Activated CD8-positive, alpha-beta memory T cell treated with anti-CD3 and anti-CD28 coated beads, Interleukin-2, amount 50 U/mL, for 24 hours (primary cell): ENCODE data around the gene MRPS14.
"Not testable (repeated sequence)": the region's sequence is repeated elsewhere in the genome, so short reads cannot be mapped to it uniquely, and the experiment has no call there.

Experiments
- DNase-seq: peaks from one replicate; pipeline ENCODE4 v3.0.0-alpha.2; 2020; ENCODE audit errors: extremely low read depth

Gene MRPS14

DNA sequence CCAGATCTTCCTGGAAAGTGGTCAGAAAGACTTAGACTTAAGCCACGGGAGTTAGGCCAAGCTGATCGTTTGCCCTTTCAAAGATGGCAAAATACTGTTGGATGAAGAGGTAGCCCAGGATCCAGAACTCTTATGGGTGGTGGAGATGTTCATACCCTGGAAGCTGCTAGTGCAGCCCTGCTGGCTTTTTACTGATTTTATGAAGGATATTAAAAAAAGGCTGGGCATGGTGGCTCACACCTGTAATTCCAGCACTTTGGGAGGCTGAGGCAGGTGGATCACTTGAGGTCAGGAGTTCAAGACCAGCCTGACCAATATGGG, 657 bp upstream of the MRPS14 start:
- DNase-seq, result not testable (repeated sequence)

DNA sequence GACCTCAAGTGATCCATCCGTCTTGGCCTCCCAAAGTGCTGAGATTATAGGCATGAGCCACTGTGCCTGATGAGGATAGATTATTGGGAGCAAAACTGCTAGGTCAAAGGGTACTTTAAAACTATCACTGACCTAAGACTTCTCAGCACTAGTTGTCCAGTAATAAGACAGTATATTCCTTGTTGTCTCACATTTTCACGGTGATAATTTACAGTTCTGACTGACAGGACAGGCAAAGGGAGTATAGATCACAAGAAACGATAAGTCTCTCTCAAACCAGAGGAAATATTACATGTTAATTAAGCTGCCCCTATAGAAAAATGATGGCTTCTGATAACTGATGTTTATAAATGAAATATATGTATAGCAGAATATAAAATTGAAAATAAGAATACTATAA, 3.7 kb downstream of the MRPS14 start:
- DNase-seq, result no peak

DNA sequence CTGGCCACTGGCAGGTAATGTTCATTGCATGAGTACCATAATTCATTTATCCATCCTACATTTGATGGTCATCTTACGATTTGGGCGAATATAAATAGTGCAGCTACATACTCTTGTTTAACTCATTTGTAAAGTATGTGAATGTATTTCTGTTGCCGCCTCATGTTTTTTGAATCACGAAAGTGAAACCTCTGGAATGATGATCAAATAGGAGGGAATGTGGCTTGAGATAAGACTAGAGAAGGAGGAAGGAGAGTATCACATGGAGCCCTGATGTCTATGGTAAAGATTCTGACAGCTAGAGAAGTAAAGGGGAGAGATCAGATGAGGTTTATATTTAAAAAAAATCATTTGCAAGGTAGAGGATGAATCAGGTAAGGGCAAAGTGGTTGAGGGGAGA, 8.0 kb downstream of the MRPS14 start:
- DNase-seq, result no peak

DNA sequence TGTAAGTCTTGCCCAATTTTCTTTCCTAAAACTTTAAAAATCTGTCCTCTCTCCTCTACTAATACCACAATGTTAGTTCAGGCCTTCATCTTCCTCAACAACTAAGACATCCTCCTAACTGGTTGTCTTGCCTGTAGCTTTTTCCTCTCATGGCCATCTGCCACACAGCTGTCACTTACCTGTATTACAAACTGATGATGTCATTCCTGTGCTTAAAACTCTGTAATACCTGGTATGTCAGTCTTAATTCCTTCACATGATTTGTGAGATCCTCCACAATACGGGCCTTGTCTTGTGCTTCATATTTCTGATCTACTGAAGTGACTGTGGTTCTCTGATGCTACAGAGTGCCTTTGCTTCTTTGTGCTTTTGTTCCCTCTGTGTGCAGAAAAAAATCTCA, 9.8 kb downstream of the MRPS14 start:
- no peak for DNase-seq

DNA sequence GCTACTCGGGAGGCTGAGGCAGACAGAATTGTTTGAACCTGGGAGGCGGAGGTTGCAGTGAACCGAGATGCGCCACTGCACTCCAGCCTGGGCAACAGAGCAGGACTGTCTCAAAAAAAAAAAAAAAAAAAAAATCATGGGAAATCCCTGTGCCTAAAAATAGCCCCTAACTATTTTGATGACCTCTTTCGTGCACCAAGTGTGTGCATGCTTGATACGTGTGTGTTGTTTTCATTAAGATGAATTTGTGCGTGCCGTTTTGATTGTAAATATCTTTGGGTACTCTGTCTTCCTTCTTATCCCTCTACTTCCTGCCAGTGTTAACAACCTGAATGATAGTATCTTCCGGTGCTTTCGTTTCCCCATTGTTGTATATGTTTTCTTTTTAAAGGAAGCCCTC, 13.7 kb downstream of the MRPS14 start:
- DNase-seq, result no peak

DNA sequence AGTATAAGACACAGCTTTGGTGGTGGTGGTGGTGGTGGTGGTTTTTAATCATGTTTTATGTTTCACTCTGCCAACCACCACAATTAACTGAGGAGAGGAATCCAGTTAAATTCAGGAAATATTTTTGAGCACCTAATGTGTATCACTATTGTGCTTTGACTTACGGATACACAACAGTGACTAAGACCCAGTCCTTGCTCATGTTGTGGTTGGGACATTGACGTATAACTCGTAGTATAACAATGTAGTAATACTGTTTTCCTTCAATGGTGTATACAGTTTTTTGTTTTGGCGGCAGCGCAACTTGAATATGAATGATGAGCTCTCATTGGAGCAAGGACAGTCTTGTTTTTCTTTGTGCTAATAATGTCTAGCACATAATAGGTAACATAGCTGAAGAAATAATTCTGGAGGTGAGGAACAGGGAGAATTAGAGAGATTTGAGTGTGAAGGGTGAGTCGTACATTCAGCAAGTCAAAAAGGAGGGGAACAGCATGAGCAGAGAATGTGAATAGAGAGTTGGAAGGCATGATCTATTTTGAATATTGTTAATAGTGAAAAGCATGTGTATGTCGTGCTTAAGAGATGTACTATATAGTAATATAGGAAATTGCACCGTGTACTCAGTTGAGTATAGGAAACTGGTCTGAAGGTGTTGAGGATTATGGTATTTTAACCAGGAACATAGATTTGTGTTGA, 18.0 kb downstream of the MRPS14 start:
- no peak for DNase-seq

DNA sequence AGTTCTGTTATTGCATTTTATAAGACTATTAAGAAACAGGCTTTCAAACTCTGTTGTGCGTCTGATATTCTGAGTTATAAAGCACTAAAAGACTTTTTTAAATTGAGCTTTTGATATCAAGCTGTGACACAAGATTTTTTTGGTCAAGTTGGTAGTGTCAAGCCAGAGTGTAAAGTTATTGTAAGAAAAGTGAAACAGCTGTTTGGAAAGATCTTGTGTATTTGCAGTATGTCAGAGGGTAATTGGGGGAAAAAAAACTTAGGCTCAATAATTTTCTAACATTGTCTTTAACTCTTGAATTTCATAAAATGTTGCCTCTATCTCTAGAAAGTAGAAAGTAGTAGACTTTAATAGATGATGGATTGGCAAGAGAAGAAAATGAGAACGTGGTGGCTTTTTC, 19.7 kb downstream of the MRPS14 start:
- DNase-seq, result no peak

DNA sequence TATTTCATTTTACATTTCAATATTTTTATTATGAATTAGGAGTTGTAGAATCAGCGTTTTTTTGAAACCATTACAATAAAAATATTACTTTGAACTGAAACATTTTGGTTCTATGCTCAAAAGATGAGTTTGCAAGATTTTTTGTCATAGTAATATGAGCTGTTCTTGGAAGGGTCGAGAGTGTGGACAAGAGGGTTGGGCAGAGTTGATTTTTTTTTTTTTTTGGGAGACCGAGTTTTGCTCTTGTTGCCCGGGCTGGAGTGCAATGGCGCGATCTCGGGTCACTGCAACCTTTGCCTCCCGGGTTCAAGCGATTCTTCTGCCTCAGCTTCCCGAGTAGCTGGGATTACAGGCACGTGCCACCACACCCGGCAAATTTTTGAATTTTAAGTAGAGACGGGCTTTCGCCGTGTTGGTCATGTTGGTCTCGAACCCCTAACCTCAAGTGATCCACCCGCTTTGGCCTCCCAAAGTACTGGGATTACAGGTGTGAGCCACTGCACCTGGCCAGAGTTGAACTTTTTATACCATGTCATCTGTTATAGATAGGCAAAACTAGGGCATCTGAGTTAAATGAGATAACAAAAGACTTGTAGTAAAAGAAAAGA, 20.2 kb downstream of the MRPS14 start:
- DNase-seq, result no peak

DNA sequence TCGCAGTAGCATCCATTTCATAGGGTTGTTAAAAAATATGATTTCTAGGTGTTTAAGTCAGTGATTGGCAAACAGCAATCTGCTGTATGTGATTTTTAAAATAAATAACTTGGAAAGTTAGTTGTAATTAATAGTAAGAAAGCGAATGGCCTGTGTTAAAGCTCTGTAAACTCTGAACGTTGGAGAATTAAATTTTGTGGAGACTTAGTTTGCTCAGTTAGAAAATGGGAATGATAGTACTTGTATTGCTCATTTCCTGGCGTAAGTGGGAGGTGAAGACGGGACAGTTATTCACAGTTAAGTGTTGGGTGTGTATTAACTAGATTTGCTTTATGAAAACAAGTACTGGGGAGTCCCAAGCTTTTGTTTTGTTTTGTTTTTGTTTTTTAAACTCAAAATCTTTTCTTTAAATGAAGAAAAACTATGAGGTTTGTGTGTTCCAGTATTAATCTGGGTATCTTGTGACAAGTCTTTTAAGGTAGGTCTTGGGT, 22.5 kb downstream of the MRPS14 start:
- no peak for DNase-seq

DNA sequence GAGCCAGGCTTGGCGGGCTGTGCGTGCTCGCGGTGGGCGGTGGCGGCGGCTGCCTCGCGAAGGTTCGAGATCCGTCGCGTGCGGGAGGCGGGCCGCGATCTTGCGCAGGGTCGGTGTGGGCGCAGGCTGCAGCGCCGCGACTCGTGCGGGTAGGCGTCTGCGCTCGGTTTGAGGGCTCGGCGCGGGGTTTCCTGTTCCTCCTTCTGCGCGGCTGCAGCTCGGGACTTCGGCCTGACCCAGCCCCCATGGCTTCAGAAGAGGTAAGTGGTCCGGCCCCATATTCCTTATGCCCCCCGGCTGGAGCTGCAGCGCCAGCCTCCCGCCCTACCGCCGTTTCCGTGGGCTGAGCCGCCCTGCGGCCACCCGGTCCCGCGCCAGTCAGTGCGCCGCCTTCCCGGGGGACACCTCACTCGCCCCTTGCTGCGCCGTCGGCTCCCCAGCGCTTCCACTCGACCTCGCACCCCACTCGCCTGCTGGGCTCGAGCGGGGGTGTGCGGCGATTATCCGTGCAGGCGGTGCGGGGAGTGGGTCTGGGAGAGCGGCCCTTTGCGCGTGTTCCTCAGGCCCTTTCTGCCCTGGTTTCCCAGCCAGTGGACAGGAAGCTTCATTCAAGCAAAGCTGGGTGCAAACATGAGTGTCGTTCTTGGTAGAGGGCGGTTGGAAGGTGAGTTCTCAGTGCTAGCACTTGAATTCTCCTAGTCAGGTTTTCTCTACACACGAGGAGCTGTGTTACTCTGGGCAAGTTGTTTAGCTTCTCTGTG, 23.1 kb downstream of the MRPS14 start, which contains the start of gene CACYBP:
CACYBP (plus strand) TSS at position 12 of the 761 bp plus-strand sequence; CDS start at position 246, 234 bp downstream.
- no peak for DNase-seq

DNA sequence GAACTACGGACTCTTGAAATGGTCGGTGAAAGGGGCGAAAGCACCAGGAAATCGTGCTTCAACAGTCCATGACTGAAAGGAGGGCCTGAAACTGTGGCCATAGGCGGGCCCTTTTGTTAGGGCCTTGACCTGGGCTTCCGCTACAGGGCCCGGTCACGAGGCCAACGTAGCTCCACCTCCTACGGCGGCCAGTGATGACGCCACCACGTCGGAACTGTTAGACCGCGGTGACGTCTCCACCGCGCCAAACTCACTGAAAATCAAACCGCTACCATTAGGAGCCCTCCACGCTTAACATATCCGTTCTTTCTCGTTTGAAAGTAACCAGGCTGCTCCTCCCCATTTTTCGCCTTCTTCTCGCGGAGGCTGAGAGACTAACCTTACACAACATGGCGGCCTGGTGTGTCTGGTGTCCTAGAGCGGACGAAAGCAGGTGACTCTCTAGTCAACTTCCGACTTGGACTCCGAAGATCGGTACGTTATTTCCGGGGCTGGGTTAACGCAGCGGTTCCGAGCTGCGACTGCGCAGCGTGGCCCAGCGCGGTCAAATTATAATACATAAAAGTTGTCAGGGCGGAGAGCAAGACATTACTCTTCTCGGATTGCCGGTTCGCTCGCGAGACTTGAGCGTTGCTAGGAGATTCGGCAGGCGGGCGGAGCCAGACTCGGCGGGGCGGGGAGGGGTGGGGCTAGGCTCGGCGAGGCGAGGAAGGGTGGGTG, 23.8 kb downstream of the MRPS14 start:
- DNase-seq, result peak; percentile 93

DNA sequence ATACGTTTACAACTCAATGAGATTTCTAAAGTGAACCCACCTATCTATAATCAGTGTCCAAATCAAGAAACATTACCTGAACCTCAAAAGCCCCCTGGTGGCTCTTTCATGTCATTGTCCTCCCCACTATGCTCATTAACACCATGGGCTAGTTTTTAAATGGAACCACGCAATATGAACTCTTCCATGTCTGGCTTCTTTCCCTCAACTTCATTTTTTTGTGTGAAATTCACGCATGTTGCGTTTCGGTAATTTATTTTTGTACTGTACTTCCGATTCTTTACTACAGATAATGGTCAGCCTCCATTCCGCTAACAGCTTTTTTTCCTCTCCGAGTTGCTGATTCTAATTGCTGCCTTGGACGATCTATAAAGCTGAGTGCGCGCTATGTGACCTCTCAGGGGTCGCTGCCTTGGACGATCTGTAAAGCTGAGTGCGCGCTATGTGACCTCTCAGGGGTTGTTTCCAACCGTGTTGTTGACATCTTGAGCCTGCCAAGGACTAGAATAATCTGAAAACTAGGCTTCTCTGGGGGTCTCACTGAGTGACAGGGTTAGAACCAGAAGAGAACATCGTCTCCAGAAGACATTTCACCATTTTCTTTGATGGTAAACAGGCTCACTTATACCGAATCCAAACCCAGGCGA, 24.5 kb downstream of the MRPS14 start:
- DNase-seq, result no peak

DNA sequence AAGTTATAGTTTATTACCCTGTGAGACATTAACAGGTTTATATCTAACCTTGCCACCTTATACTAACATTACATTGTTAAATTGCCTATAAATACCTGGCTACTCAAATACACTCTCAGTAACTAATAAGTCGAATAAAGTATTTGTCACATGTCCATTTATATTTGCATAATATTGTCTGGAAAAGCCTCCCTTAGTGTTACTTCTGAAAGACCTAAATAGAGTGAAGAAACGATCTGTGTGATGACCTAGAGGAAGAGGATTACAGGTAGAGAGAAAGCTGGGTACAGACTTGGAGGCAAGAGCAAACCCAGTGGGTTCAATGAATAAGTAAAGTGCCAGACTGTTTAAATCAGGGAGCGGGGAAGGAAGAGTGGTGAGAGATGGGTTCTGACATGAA, 26.2 kb downstream of the MRPS14 start:
- no peak for DNase-seq

DNA sequence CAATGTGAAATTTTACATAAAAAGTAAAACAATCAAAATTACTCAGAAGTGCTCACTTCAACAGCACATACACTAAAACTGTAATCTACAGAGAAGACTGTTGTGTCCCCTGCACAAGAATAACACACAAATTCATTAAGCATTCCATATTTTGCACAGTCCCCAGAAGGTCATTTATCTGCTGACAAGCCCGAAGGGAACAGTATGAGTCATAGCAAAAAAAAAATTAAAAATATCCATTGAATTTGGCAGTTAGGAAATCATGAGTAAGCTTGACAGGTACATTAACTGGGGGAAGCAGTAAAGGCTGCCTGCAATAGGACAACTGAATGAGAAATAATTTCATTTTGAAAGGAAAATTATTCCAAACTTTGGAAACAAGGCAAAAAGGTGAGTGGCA, 26.7 kb downstream of the MRPS14 start:
- no peak for DNase-seq

DNA sequence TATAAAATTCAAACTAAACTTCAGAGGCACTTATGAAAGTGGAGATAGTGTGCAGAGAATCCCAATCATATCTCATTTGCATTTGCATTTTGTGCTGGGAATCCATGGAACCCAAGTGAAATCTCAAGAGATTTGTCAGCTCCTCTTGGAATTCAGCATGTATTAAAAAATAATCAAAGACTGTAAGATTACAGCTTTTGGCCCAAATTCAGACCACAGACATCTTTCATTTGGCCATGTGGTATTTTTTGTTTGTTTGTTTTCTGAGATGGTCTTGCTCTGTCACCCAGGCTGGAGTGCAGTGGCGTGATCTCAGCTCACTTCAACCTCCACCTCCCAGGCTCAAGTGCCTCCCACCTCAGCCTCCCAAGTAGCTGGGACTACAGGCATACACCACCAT, 27.3 kb downstream of the MRPS14 start:
- no peak for DNase-seq

DNA sequence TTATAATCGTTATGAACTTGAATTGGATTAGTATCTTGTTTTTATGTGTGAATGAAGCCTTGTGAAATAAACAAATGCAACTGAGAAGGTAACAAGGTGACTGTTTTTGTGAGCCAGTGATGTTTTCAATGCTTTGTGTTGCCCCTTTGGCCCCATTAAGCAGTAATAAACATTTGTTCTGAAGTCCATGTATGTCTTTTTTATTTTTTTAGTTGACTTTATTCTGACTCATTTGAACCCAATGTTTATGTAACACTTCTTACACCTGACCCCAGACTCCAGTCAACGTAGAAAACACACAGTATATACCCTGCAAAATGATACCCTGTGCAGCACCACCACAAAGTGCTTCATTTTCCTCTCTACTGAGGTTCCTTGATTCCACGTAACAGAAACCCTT, 28.1 kb downstream of the MRPS14 start:
- DNase-seq, result no peak

DNA sequence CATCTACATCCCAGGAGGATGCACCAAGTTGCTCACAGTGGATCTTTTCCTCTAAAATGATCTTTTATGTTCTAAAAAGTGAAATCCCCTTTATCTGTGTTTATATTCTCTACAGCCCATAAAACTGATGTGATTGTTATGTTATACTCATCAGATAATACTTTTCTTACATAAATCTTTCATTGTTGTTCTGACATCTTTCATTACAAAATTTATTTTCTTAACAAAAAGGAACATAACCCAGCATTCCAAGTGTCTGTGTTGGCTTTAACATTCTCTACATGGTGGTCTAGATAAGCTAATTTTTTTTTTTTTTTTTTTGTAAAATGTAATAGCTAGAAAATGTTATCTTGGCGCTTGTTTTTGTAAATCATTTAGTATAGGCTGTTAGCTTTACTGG, 31.8 kb downstream of the MRPS14 start:
- DNase-seq, result no peak

DNA sequence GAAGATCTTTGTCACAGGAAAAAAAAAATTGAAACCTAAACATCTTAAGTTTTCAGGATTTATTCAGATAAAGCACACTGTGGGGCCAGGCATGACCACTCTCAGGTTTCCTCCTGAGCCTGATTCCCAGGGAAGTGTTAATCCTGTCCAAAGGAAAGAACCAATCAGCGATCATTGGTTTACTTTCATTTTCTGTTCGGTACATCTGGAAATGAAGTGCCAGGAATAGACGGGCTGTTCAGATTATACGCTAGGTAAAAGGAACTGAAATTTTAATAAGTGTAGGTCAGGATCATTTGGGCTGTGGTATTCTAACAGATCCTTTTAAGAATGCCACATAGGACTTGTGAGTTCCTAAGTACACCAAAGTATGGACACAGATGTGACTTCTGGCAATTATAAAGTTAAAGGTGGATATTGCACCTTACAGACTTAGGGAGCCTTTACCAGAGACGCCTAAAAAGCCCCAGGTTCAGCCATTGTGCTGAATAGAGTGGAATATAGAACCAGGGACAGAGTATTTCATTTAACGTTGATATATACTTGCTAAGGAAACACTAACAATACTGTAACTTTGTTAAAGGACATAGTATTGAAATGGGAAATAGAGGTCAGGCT, 32.7 kb downstream of the MRPS14 start:
- DNase-seq, result no peak

DNA sequence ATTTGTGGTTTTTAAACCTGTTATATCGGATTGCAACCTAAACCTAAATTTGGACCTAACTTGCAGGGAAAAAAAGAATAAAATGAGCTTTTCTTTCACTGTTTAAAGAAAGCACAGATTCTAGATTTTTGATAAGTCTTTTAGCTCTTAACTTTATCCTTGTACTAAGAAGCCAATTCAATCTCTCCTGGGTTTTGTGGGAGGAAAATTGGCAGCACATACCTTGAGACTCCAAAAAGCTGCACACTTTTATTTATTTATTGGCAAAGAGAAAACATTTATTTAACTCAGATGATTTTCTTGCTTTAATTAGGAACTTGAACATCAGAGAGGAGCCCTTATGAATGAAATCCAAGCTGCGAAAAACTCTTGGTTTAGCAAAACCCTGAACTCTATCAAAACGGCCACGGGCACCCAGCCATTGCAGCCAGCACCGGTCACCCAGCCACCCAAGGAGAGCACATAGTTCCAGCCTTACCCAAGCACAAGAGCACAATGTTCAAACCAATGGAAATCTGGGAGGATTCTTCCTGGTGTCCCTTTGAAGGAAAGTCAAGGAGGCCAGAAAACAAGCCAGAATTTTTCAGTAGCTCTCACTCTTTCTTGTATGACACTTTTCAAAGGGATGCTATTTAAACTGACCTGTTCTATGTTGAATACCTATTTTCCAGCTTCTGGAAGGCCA, 33.5 kb downstream of the MRPS14 start:
- DNase-seq, result no peak

DNA sequence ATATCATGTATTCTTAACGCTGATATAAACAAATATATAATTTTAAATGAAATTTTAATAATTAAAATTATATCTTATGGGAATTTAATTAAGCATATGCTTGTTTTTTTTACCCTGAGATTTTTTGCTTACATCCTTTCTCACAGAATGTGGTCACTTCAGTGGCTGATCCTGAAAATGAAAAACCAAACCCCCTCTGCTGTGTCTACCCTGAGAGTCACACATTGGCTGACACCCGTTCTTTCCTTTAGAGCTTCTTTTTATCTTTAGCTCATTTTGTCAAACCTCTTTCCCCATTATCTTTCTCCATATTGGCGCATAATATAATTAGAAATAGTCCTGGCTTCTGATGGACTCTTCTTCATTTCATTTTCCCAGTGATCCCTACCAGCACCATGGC, 34.2 kb downstream of the MRPS14 start:
- DNase-seq, result no peak

DNA sequence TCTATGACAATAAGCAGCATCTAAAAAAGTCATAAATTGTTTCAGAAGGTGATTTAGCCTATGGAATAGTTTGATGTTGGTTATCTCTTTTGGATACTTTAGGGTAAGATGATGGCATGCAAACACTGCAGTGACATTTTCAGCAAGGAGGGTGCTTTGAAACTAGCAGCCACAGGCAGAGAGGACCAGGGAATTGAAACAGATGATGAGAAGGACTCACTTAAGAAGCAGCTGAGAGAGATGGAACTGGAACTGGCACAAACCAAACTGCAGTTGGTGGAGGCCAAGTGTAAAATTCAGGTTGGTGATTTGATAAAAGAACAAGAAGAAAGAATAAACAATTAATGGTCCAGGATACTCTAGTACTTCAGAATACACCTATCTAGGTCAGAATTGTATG, 34.7 kb downstream of the MRPS14 start:
- no peak for DNase-seq
